Activated CD4-positive, alpha-beta T cell treated with anti-CD3 and anti-CD28 coated beads, Interleukin-2, amount 10 ng/mL, durations not matched to agents 7 days and 5 days (primary cell): Measurements from ENCODE around the gene PLD2. TPM values are rescaled to one million over a fixed set of nuclear protein-coding genes. Genes with fewer than 3 reads are reported as not detected.
"Not testable (repeated sequence)": the region's sequence is repeated elsewhere in the genome, so short reads cannot be mapped to it uniquely, and the experiment has no call there.

Source experiments
- CTCF ChIA-PET: fragments of 350-600 bp; sonication (Branson Sonifier 250); formaldehyde crosslinking; loops from one replicate; lab custom pipeline; 2021; ENCODE audit warnings: antibody characterized with exemption; lab: Charles Lee
- POLR2A ChIA-PET: fragments of 350-600 bp; sonication (Branson Sonifier 250); formaldehyde crosslinking; loops from one replicate; lab custom pipeline; 2021; ENCODE audit warnings: antibody characterized with exemption; lab: Charles Lee
- DNase-seq: peaks from one replicate; pipeline ENCODE4 v3.0.0-alpha.2; 2020
- H3K27ac Mint-ChIP-seq: one replicate; pipeline ENCODE4 v1.8.0; 2021; ENCODE audit warnings: mild to moderate bottlenecking, moderate library complexity, mixed read lengths
- H3K27me3 Mint-ChIP-seq: one replicate; pipeline ENCODE4 v1.8.0; 2021; ENCODE audit warnings: mixed read lengths
- H3K36me3 Mint-ChIP-seq: one replicate; pipeline ENCODE4 v1.8.0; 2021; ENCODE audit warnings: low read depth, mixed read lengths
- H3K4me1 Mint-ChIP-seq: one replicate; pipeline ENCODE4 v1.8.0; 2021; ENCODE audit warnings: mixed read lengths
- H3K4me3 Mint-ChIP-seq: one replicate; pipeline ENCODE4 v1.8.0; 2021; ENCODE audit warnings: mild to moderate bottlenecking, moderate library complexity, mixed read lengths
- H3K9me3 Mint-ChIP-seq: one replicate; pipeline ENCODE4 v1.8.0; 2021; ENCODE audit warnings: mixed read lengths
- total RNA-seq, 2 experiments: library from RNA; stranded (reverse); gene quantifications; one replicate each; pipeline ENCODE4 v1.2.3, GENCODE V29; 2021

The PLD2 gene
- total RNA-seq, 2 experiments from 2014 or later, result 16.6 to 17.3 TPM

DNA sequence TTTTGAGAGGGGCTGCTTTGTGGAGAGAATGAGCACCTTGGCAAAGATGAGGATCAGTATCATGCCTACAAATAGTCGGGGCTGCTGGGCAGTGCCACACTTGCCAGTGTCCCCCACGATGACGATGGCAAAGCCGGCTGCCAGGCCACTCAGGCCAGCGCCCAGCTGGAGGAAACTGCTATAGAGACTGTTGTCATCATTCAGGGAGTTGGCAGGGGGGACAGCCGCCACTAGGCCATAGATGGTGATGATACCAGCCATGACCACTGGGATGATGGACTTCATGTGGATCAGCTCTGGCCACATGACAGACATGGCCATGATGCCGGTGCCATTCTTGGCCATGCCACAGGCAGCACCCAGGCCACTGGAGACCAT is 50.0 kb downstream of the PLD2 start:
- Mint-ChIP-seq H3K36me3 (peaks cover 28% of the 10 kb centered on the region), H3K9me3 (peaks cover 6% of the 10 kb centered on the region), H3K27me3 (no peaks in the 10 kb centered on the region), H3K4me1 (peaks cover 17% of the 10 kb centered on the region), H3K4me3 (no peak overlapping the region), H3K27ac (no peak overlapping the region)
- no peak for DNase-seq
- CTCF ChIA-PET, result interaction anchor here (0.5 to 1.2 kb wide), 2 partner anchors 68 to 641 kb away, joined by 3 to 5 read pairs; no protein-coding TSS in a partner anchor
- POLR2A ChIA-PET, result no interaction called here

DNA sequence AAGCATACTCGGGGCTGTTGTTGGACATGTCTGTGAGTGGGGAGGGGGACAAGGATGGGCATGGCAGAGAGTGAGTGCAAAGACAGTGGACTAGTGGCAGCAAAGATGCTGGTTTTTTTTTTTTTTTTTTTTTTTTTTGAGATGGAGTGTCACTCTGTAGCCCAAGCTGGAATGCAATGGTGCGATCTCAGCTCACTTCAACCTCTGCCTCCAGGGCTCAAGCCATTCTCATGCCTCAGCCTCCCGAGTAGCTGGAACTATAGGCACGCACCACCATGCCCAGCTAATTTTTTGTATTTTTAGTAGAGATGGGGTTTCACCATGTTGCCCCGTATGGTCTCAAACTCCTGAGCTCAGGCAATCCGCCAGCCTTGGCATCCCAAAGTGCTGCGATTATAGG is 50.4 kb downstream of the PLD2 start:
- H3K4me3 Mint-ChIP-seq, result not testable (repeated sequence)
- H3K36me3 Mint-ChIP-seq, result peaks cover 24% of the 10 kb centered on the region

DNA sequence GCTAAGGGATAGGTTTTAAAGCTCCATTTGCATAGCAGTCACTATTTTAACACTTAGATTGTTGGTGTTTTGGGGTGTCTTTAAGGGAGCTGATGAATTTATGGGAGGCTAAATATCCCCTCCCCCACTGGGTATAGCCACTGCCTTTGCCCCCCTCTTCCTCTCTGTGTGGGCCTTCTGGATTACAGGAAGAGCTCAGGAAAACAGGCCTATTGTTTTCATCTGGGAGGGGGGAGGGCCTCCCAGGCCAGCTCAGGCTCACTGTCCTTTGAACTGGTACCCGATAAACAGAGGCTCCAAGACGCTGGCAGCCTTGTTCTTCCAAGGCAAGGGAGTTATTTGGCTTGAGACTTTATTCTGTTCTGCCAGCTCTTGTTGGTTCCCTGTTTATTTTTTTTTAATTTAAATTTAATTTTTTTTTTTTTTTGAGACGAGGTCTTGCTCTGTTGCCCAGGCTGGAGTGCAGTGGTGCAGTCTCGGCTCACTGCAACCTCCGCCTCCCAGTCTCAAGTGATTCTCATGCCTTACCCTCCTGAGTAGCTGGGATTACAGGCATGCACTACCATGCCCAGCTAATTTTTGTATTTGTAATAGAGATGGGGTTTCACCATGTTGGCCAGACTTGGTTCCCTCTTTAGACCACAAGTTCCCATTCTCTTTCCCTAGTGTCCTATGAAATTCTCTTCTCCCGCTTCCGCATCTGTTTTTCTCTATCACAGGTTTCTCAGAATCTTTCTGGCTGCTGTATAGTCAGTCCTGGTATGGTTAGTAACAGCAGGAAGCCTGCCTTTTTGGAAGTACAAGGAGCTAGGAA is 51.3 kb downstream of the PLD2 start:
- POLR2A ChIA-PET, result interaction anchor here (0.6 kb wide), 1 partner anchor 12 kb away, joined by 5 read pairs; no protein-coding TSS in a partner anchor
- CTCF ChIA-PET, result interaction anchor here (0.6 to 1.6 kb wide), 8 partner anchors 9 to 642 kb away, joined by 3 to 6 read pairs (median 4); no protein-coding TSS in a partner anchor
- no peak overlapping the region for H3K27ac Mint-ChIP-seq
- H3K36me3 Mint-ChIP-seq, result peaks cover 22% of the 10 kb centered on the region
- H3K4me1 Mint-ChIP-seq, result peaks cover 14% of the 10 kb centered on the region
- H3K27me3 Mint-ChIP-seq, result no peaks in the 10 kb centered on the region
- no peak for DNase-seq
- no peak overlapping the region for H3K4me3 Mint-ChIP-seq
- no peaks in the 10 kb centered on the region for H3K9me3 Mint-ChIP-seq

More for the DNA sequence above, 50.4 kb downstream of the PLD2 start:
- H3K27me3 Mint-ChIP-seq, H3K27ac Mint-ChIP-seq, H3K9me3 Mint-ChIP-seq, DNase-seq, POLR2A ChIA-PET: not testable (repeated sequence)
- peaks cover 14% of the 10 kb centered on the region for H3K4me1 Mint-ChIP-seq
- CTCF ChIA-PET, result interaction anchor here (0.5 to 1.5 kb wide), 3 partner anchors 67 to 642 kb away, joined by 3 to 5 read pairs (median 4); no protein-coding TSS in a partner anchor

DNA sequence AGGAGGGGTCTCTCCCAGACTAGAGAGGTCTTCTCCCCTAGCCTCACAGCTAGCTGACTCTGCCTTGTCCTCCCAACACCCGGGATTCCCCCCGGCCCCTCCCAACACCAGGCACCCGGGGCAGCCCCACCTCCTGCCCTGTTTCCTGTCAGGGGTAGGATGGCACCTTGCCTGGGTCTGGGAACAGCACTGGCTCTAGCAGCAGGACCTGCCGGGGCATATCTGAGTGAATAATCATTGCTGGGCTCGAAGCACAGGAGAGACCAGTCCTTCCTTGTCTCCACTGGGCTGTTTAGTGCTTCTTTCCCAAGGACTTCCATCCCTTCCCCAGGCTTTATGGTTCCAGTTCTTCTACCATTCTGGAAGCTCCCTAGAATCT is 51.9 kb downstream of the PLD2 start:
- no peak overlapping the region for H3K27ac Mint-ChIP-seq
- no peak for DNase-seq
- H3K9me3 Mint-ChIP-seq, result no peaks in the 10 kb centered on the region
- H3K4me1 Mint-ChIP-seq, result peaks cover 16% of the 10 kb centered on the region
- no peaks in the 10 kb centered on the region for H3K27me3 Mint-ChIP-seq
- no peak overlapping the region for H3K4me3 Mint-ChIP-seq
- ChIA-PET POLR2A (no interaction called here), CTCF (interaction anchor here (0.9 to 1.6 kb wide), 5 partner anchors 8 to 68 kb away, joined by 3 to 6 read pairs (median 4); no protein-coding TSS in a partner anchor)
- H3K36me3 Mint-ChIP-seq, result peaks cover 21% of the 10 kb centered on the region

DNA sequence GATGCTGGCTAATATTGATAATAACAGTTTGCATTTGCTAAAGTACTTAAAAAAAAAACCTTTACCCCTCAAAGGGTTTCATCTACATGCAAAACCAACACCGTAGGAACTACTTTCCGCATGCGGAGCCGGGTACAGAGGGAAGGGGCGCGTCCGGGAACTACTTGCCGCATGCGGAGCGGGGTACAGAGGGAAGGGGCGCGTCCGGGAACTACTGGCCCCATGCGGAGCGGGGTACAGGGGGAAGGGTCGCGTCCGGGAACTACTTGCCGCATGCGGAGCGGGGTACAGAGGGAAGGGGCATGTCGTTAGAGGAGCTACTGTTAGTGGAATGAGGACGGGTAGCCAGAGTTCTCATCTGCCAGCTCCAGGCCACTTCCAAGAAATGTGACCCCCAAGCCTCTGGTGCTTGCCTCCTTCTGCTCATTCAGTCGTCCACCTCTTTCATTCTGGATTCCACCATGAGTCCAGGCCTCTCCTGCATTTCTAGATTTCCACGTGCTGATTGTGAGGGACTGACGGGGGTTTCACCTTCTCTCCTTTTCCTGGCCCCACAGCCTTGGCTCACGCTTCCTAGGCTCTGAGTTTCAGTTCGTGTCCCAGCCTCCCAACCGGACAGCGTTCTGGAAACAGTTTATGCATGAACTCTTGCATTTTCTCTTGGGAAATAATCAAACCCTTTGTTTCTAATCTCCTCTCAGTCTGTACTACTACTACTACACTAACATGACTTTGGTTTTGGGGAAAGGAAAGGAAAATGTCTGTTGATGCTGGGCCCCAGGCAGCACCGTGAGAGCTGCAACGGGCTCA is 53.1 kb downstream of the PLD2 start:
- ChIA-PET CTCF (interaction anchor here (1.6 kb wide), 1 partner anchor 40 kb away, joined by 3 read pairs; no protein-coding TSS in a partner anchor), POLR2A (no interaction called here)

DNA sequence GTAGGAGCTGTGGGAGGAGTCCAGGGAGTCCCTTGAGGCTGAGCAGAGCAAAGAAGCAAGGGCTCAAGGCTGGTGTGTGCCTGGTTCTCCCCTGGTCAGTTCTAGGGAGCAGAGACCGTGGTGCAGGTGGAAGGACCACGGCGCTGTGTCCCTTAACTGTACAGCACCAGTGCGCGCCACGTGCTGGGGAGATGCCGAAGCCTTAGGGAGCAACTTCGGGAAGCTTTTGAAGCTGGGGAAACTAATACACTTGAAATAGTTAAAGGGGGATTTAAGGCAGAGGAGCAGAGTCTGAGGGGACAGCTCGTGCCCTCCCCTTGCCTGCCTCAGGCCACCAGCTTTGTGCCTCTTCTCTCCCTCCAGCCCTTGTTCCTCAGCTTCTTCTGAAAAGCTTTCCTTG is 53.7 kb downstream of the PLD2 start:
- H3K4me3 Mint-ChIP-seq, result no peak overlapping the region
- POLR2A ChIA-PET, result no interaction called here
- H3K27me3 Mint-ChIP-seq, result no peaks in the 10 kb centered on the region
- H3K36me3 Mint-ChIP-seq, result peaks cover 13% of the 10 kb centered on the region
- H3K27ac Mint-ChIP-seq, result no peak overlapping the region
- H3K9me3 Mint-ChIP-seq, result no peaks in the 10 kb centered on the region
- DNase-seq, result no peak
- peaks cover 12% of the 10 kb centered on the region for H3K4me1 Mint-ChIP-seq
- CTCF ChIA-PET, result interaction anchor here (1.0 kb wide), 1 partner anchor 21 kb away, joined by 3 read pairs; no protein-coding TSS in a partner anchor

More for the DNA sequence above, 53.1 kb downstream of the PLD2 start:
- Mint-ChIP-seq H3K27ac (no peak overlapping the region), H3K4me1 (peaks cover 12% of the 10 kb centered on the region), H3K9me3 (no peaks in the 10 kb centered on the region), H3K4me3 (no peak overlapping the region), H3K27me3 (no peaks in the 10 kb centered on the region), H3K36me3 (peaks cover 13% of the 10 kb centered on the region)
- DNase-seq, result no peak

DNA sequence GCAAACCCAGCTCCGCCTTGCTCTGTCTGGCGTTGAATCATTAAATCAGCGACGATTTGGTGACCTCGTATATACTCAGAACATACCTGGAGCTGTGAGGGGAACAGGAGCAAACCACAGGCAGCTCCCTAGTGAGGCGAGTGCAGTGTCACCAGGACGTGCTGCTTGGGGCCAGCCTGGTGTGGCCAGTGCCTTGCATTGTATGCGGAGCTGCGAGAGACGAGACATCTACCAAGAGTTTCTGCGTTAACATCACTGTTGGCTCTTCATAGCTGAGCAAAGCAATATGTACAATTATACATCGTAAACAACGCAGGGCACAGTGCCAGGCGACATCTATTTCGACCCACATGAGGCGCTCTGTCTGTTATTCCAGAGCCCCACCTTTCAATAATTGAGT is 54.1 kb downstream of the PLD2 start:
- Mint-ChIP-seq H3K27ac (no peak overlapping the region), H3K9me3 (no peaks in the 10 kb centered on the region), H3K27me3 (no peaks in the 10 kb centered on the region), H3K36me3 (peaks cover 12% of the 10 kb centered on the region), H3K4me1 (peaks cover 12% of the 10 kb centered on the region), H3K4me3 (no peak overlapping the region)
- DNase-seq, result no peak
- ChIA-PET POLR2A (no interaction called here), CTCF (interaction anchor here (1.0 to 1.1 kb wide), 2 partner anchors 18 to 20 kb away, joined by 3 read pairs; no protein-coding TSS in a partner anchor)

DNA sequence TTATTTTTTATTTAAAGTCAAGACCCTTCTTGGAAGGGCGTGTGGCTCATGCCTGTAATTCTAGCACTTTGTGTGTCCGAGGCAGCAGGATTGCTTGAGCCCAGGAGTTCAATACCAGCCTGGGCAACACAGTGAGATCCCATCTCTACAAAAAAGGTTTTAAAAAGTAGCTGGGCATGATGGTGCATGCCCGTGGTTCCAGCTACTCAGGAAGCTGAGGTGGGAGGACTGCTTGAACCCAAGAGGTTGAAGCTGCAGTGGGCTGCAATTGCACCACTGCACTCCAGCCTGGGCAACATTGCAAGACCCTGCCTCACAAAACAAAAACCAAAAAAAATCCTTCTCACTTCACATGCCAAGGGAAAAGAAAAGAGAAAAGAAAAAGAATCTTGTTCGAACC is 55.8 kb downstream of the PLD2 start:
- Mint-ChIP-seq H3K27me3 (no peaks in the 10 kb centered on the region), H3K27ac (no peak overlapping the region), H3K4me1 (peaks cover 11% of the 10 kb centered on the region), H3K4me3 (no peak overlapping the region), H3K9me3 (no peaks in the 10 kb centered on the region), H3K36me3 (peaks cover 4% of the 10 kb centered on the region)
- CTCF ChIA-PET, result no interaction called here
- POLR2A ChIA-PET, result no interaction called here
- no peak for DNase-seq

DNA sequence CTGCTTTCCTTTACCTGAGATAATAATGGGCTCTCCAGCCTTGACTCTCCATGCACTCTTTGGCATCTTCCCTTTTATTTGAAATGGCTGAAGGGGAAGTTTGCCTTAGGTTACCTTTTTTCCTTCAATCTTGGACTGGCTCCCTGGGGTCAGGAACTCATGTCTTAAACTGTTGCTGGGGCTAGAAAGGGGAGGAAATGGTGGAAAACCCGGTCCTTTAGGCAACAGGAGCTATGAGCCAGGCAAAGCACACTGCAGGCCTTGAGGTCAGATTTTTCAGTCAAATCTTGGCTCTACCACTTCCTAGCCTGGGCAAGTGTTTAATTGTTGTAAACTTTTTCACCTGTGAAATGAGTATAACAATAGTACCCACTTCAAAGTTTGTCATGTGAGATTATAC is 56.4 kb downstream of the PLD2 start:
- peaks cover 9% of the 10 kb centered on the region for H3K4me1 Mint-ChIP-seq
- H3K27ac Mint-ChIP-seq, result no peak overlapping the region
- peaks cover 4% of the 10 kb centered on the region for H3K36me3 Mint-ChIP-seq
- ChIA-PET POLR2A (no interaction called here), CTCF (interaction anchor here (0.9 kb wide), 1 partner anchor 11 kb away, joined by 4 read pairs; no protein-coding TSS in a partner anchor)
- DNase-seq, result no peak
- H3K27me3 Mint-ChIP-seq, result no peaks in the 10 kb centered on the region
- H3K9me3 Mint-ChIP-seq, result no peaks in the 10 kb centered on the region
- H3K4me3 Mint-ChIP-seq, result no peak overlapping the region

DNA sequence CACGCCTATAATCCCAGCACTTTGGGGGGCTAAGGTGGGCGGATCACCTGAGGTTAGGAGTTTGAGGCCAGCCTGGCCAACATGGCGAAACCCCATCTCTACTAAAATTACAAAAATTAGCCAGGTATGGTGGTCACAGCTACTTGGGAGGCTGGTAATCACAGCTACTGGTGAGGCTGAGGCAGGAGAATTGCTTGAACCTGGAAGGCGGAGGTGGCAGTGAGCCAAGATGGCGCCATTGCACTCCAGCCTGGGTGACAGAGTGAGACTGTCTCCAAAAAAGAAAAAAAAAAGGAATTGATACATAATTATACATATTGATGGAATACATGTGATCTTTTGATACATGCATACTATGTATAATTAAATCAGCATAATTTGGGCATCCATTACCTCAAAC is 60.6 kb downstream of the PLD2 start:
- H3K9me3 Mint-ChIP-seq, H3K36me3 Mint-ChIP-seq, H3K27ac Mint-ChIP-seq, H3K4me1 Mint-ChIP-seq, CTCF ChIA-PET, H3K27me3 Mint-ChIP-seq, H3K4me3 Mint-ChIP-seq, POLR2A ChIA-PET, DNase-seq: not testable (repeated sequence)

DNA sequence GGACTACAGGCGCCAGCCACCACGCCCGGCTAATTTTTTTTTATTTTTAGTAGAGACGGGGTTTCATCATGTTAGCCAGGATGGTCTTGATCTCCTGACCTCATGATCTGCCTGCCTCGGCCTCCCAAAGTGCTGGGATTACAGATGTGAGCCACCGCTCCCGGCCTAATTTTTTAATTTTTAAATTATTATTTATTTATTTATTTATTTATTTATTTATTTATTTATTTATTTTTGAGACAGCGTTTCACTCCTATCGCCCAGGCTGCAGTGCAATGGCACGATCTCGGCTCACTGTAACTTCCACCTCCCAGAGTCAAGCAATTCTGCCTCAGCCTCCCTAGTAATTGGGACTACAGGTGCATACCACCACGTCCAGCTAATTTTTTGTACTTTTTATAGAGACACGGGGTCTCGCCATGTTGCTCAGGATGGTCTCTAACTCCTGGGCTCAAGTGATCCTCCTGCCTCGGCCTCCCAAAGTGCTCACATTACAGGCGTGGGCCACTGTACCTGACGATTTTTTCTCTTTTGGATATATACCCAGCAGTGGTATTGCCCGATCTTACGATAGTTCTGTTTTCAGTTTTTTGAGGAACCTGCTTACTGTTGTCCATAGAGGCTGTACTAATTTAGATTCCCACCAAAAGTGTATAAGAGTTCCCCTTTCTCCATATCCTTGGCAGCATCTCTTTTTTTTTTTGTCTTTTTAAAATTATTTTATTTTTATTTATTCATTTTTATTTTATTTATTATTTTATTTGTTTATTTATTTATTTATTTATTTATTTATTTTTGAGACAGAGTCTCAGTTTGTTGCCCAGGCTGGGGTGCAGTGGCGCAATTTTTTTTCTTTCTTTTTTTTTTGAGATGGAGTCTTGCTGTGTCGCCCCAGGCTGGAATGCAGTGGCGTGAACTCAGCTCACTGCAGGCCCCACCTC is 62.4 kb downstream of the PLD2 start:
- POLR2A ChIA-PET, result interaction anchor here (0.6 kb wide), 1 partner anchor 11 kb away, joined by 5 read pairs; no protein-coding TSS in a partner anchor
- not testable (repeated sequence) for H3K4me1 Mint-ChIP-seq, H3K27ac Mint-ChIP-seq, H3K36me3 Mint-ChIP-seq, H3K27me3 Mint-ChIP-seq, H3K4me3 Mint-ChIP-seq, H3K9me3 Mint-ChIP-seq, DNase-seq
- CTCF ChIA-PET, result interaction anchor here (0.6 to 0.7 kb wide), 3 partner anchors 44 to 925 kb away, joined by 3 read pairs; no protein-coding TSS in a partner anchor

DNA sequence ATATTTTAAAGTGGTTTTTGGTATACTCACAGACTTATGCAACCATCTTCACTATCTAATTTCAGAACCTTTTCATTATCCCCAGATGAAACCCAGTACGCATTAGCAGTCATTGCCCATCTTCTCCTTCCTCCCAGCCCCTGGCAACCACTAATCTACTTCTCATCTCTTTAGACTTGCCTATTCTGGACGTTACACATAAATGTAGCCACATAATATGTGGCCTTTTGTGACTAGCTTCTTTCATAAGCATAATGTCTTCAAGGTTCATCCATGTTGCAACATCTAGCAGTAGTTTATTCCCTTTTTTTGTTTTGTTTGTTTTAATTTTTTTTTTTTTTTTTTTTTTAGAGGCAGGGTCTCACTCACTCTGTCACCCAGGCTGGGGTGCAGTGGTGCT is 63.9 kb downstream of the PLD2 start:
- Mint-ChIP-seq H3K36me3 (peaks cover 5% of the 10 kb centered on the region), H3K9me3 (no peaks in the 10 kb centered on the region), H3K27me3 (no peaks in the 10 kb centered on the region), H3K4me1 (peaks cover 5% of the 10 kb centered on the region), H3K27ac (no peak overlapping the region), H3K4me3 (no peak overlapping the region)
- ChIA-PET POLR2A (no interaction called here), CTCF (interaction anchor here (0.7 kb wide), 1 partner anchor 52 kb away, joined by 3 read pairs; no protein-coding TSS in a partner anchor)
- DNase-seq, result no peak
